ENCODE measurements around the gene GPATCH8. TPM values are rescaled to one million over a fixed set of nuclear protein-coding genes. Genes with fewer than 3 reads are reported as not detected.

The GPATCH8 gene
- polyA plus RNA-seq, 1 donor from 2014 or later = 24.5 TPM

DNA sequence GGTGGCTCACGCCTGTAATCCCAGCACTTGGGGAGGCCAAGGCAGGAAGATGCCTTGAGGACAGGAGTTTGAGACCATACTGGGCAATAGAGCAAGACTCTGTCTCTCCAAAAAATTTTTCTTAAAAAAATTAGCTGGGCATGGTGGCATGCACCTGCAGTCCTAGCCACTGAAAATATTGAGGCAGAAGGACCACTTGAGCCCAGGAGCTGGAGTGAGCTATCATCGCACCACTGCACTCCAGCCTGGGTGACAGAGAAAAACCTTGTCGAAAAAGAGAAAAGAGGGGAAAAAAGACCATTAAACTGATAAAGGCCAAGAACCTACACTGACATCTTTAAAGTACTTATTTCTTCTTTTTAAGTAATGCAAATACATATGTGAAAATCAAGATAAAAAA lies 60.4 kb downstream of the GPATCH8 start:
- no peaks in the 10 kb centered on the region for H3K9me2 ChIP-seq (ENCODE audit: insufficient read depth, low read length)
- no peak overlapping the region for H2AFZ ChIP-seq (ENCODE audit: low read depth, low read length)
- H3K4me3 ChIP-seq (ENCODE audit: low read length) = no peak overlapping the region
- no peak overlapping the region for H3K27ac ChIP-seq (ENCODE audit: low read length)
- H3K4me2 ChIP-seq (ENCODE audit: low read length) = no peak overlapping the region
- H3K9ac ChIP-seq (ENCODE audit: low read length) = no peak overlapping the region
- no peaks in the 10 kb centered on the region for H3K9me3 ChIP-seq (ENCODE audit: low read length)
- H3K27me3 ChIP-seq (ENCODE audit: insufficient read depth, low read depth, low read length) = no peaks in the 10 kb centered on the region
- no peaks in the 10 kb centered on the region for H3F3A ChIP-seq (ENCODE audit: insufficient read depth, low read length, poor library complexity, severe bottlenecking)
- peaks cover 3% of the 10 kb centered on the region for H3K79me2 ChIP-seq (replicated peaks; ENCODE audit: insufficient read depth, low read length)
- TF ChIP-seq SMC3 (conservative IDR thresholded peaks at IDR 0.05; ENCODE audit: poor library complexity) (no peak), EZH2 (IDR thresholded peaks at IDR 0.05; ENCODE audit: borderline replicate concordance, insufficient read depth, low read length, poor library complexity, severe bottlenecking) (no peak), CTCF (IDR thresholded peaks at IDR 0.05; ENCODE audit: poor library complexity, severe bottlenecking) (no peak), EP300 (conservative IDR thresholded peaks at IDR 0.05; ENCODE audit: poor library complexity, severe bottlenecking) (no peak), MXI1 (conservative IDR thresholded peaks at IDR 0.05; ENCODE audit: poor library complexity, severe bottlenecking) (no peak), RAD21 (conservative IDR thresholded peaks at IDR 0.05) (no peak), REST (IDR thresholded peaks at IDR 0.05; ENCODE audit: borderline replicate concordance) (no peak), POLR2AphosphoS5 (IDR thresholded peaks at IDR 0.05) (no peak), TAF1 (IDR thresholded peaks at IDR 0.05; ENCODE audit: low read depth) (no peak)
- H4K20me1 ChIP-seq (ENCODE audit: insufficient read depth) = no peaks in the 10 kb centered on the region
- H3K36me3 ChIP-seq (ENCODE audit: insufficient read depth, low read length) = no peaks in the 10 kb centered on the region

GRCh38 chr17:44439168-44439567 lies 64.0 kb downstream of the GPATCH8 start:
- Histone ChIP-seq H3K79me2 (replicated peaks; ENCODE audit: insufficient read depth, low read length) (peaks cover 3% of the 10 kb centered on the region), H3K9me2 (ENCODE audit: insufficient read depth, low read length) (no peaks in the 10 kb centered on the region), H3K9me3 (ENCODE audit: low read length) (no peaks in the 10 kb centered on the region), H3K4me2 (ENCODE audit: low read length) (no peak overlapping the region), H3F3A (ENCODE audit: insufficient read depth, low read length, poor library complexity, severe bottlenecking) (no peaks in the 10 kb centered on the region), H3K36me3 (ENCODE audit: insufficient read depth, low read length) (no peaks in the 10 kb centered on the region), H3K9ac (ENCODE audit: low read length) (no peak overlapping the region), H2AFZ (ENCODE audit: low read depth, low read length) (no peak overlapping the region), H3K4me3 (ENCODE audit: low read length) (no peak overlapping the region), H3K27me3 (ENCODE audit: insufficient read depth, low read depth, low read length) (no peaks in the 10 kb centered on the region), H4K20me1 (ENCODE audit: insufficient read depth) (no peaks in the 10 kb centered on the region), H3K27ac (ENCODE audit: low read length) (no peak overlapping the region)
- no peak for TF ChIP-seq CTCF (IDR thresholded peaks at IDR 0.05; ENCODE audit: poor library complexity, severe bottlenecking)
- no peak for TF ChIP-seq TAF1 (IDR thresholded peaks at IDR 0.05; ENCODE audit: low read depth)
- TF ChIP-seq POLR2AphosphoS5 (IDR thresholded peaks at IDR 0.05) = no peak
- no peak for TF ChIP-seq SMC3 (conservative IDR thresholded peaks at IDR 0.05; ENCODE audit: poor library complexity)
- TF ChIP-seq EZH2 (IDR thresholded peaks at IDR 0.05; ENCODE audit: borderline replicate concordance, insufficient read depth, low read length, poor library complexity, severe bottlenecking) = no peak
- no peak for TF ChIP-seq REST (IDR thresholded peaks at IDR 0.05; ENCODE audit: borderline replicate concordance)
- no peak for TF ChIP-seq MXI1 (conservative IDR thresholded peaks at IDR 0.05; ENCODE audit: poor library complexity, severe bottlenecking)
- no peak for TF ChIP-seq EP300 (conservative IDR thresholded peaks at IDR 0.05; ENCODE audit: poor library complexity, severe bottlenecking)
- no peak for TF ChIP-seq RAD21 (conservative IDR thresholded peaks at IDR 0.05)

Data from neural cell (in vitro differentiated cells).